H1 (cell line): Measurements from ENCODE around the gene TASP1. TPM values are rescaled to one million over a fixed set of nuclear protein-coding genes. Genes with fewer than 3 reads are reported as not detected.

Experiments used
- CTCF ChIA-PET: fragments of 300-600 bp; sonication (Branson Sonifier 250); formaldehyde crosslinking; loops from one replicate; lab custom pipeline; 2021; ENCODE audit not compliant: partially characterized antibody; lab: Charles Lee
- POLR2A ChIA-PET: fragments of 300-600 bp; sonication (Branson Sonifier 250); formaldehyde crosslinking; loops from one replicate; lab custom pipeline; 2021; ENCODE audit warnings: inconsistent platforms; ENCODE audit not compliant: partially characterized antibody; lab: Charles Lee
- DNase-seq, 2 experiments: peaks; one replicate each; pipeline versions ENCODE4 v3.0.0 to v3.0.0-alpha.2; 2010 to 2022; ENCODE audit warnings: low spot score in 2 of 2, low read depth in 1 of 2, mixed read lengths in 1 of 2
- FAIRE-seq: peaks from 2 replicates; lab custom pipeline; 2011; peaks lifted over from hg19 to GRCh38; lab: Jason Lieb, UNC
- H2AFZ ChIP-seq: 2 replicates; pipeline ENCODE4 v1.8.1; 2012; ENCODE audit warnings: low read length, inconsistent platforms
- H2AK5ac ChIP-seq: 2 replicates; pipeline ENCODE4 v1.6.1; 2013; ENCODE audit warnings: low read depth, low read length
- H2BK120ac ChIP-seq: replicated peaks from 2 replicates; pipeline ENCODE3; 2013; ENCODE audit warnings: low read depth, low read length, inconsistent platforms
- H2BK12ac ChIP-seq: 2 replicates; pipeline ENCODE4 v1.6.1; 2013; ENCODE audit warnings: low read depth, low read length
- H2BK15ac ChIP-seq: 2 replicates; pipeline ENCODE4 v1.6.1; 2013; ENCODE audit warnings: low read length
- H2BK20ac ChIP-seq: 2 replicates; pipeline ENCODE4 v1.6.1; 2013; ENCODE audit warnings: low read length
- H2BK5ac ChIP-seq: 2 replicates; pipeline ENCODE4 v1.6.1; 2013; ENCODE audit warnings: low read depth, low read length
- H3K14ac ChIP-seq: 2 replicates; pipeline ENCODE4 v1.6.1; 2013; ENCODE audit warnings: inconsistent platforms; ENCODE audit not compliant: insufficient read length
- H3K18ac ChIP-seq: 2 replicates; pipeline ENCODE4 v1.6.1; 2013; ENCODE audit warnings: low read length; ENCODE audit errors: extremely low read depth
- H3K23ac ChIP-seq: 2 replicates; pipeline ENCODE4 v1.6.1; 2013; ENCODE audit warnings: inconsistent platforms; ENCODE audit not compliant: insufficient read length
- H3K23me2 ChIP-seq: 2 replicates; pipeline ENCODE4 v1.6.1; 2013; ENCODE audit warnings: low read depth, low read length
- H3K27ac ChIP-seq: 2 replicates; pipeline ENCODE4 v1.6.1; 2011; ENCODE audit warnings: low read depth, low read length, inconsistent platforms
- H3K27me3 ChIP-seq, 4 experiments: replicated peaks in 1 of 4; 1 replicate in 1 of 4; 2 replicates in 3 of 4; pipeline versions ENCODE4 v1.6.1 to v1.8.1; 2011 to 2013; ENCODE audit warnings: low read length in 3 of 4, mild to moderate bottlenecking in 3 of 4, inconsistent platforms in 2 of 4, mixed read lengths in 2 of 4, moderate library complexity in 1 of 4; ENCODE audit not compliant: control insufficient read depth in 3 of 4, insufficient read depth in 3 of 4; ENCODE audit errors: extremely low read depth in 1 of 4
- H3K36me3 ChIP-seq, 4 experiments: 2 replicates each; pipeline versions ENCODE4 v1.6.1 to v1.8.1; 2011 to 2013; ENCODE audit warnings: mild to moderate bottlenecking in 4 of 4, low read length in 3 of 4, moderate library complexity in 2 of 4, control low read depth in 1 of 4, inconsistent platforms in 1 of 4; ENCODE audit not compliant: insufficient read depth in 4 of 4, control insufficient read depth in 2 of 4
- H3K4ac ChIP-seq: replicated peaks from 2 replicates; pipeline ENCODE3; 2013; ENCODE audit warnings: low read length, low read depth, mixed read lengths, inconsistent platforms; ENCODE audit not compliant: insufficient read length
- H3K4me1 ChIP-seq, 4 experiments: replicated peaks in 1 of 4; 1 replicate in 1 of 4; 2 replicates in 3 of 4; pipeline versions ENCODE4 v1.6.1 to v1.8.1; 2011 to 2013; ENCODE audit warnings: low read length in 3 of 4, inconsistent platforms in 2 of 4, mixed read lengths in 1 of 4; ENCODE audit not compliant: insufficient read depth in 4 of 4, control insufficient read depth in 3 of 4
- H3K4me2 ChIP-seq, 2 experiments: 2 replicates each; pipeline versions ENCODE4 v1.6.1 to v1.8.1; 2011 to 2013; ENCODE audit warnings: low read depth in 2 of 2, low read length in 2 of 2, control low read depth in 1 of 2, inconsistent platforms in 1 of 2, mild to moderate bottlenecking in 1 of 2; ENCODE audit not compliant: insufficient read depth in 1 of 2
- H3K4me3 ChIP-seq, 4 experiments: fragments of 200-600, 300-600 bp in 1 of 4; sonication (generic), shearing (Covaris generic), sonication (Bioruptor Twin) in 1 of 4; 2 replicates each; pipeline versions ENCODE4 v1.5.1 to v1.8.1; 2011 to 2016; ENCODE audit warnings: low read length in 4 of 4, low read depth in 3 of 4, control low read depth in 2 of 4, inconsistent platforms in 2 of 4, mild to moderate bottlenecking in 2 of 4, mixed read lengths in 1 of 4, moderate library complexity in 1 of 4; ENCODE audit not compliant: insufficient read depth in 2 of 4; ENCODE audit errors: extremely low read depth in 1 of 4
- H3K56ac ChIP-seq: replicated peaks from 2 replicates; pipeline ENCODE3; 2013; ENCODE audit warnings: low read depth, mild to moderate bottlenecking, mixed read lengths, low read length, inconsistent platforms; ENCODE audit not compliant: insufficient read length
- H3K79me1 ChIP-seq: 2 replicates; pipeline ENCODE4 v1.6.1; 2013; ENCODE audit warnings: low read depth, low read length, control low read depth
- H3K79me2 ChIP-seq, 2 experiments: 2 replicates each; pipeline versions ENCODE4 v1.6.1 to v1.8.1; 2012 to 2013; ENCODE audit warnings: low read length in 2 of 2, mild to moderate bottlenecking in 2 of 2, inconsistent platforms in 1 of 2; ENCODE audit not compliant: insufficient read depth in 2 of 2, control insufficient read depth in 1 of 2
- H3K9ac ChIP-seq, 4 experiments: replicated peaks in 1 of 4; 1 replicate in 1 of 4; 2 replicates in 3 of 4; pipeline versions ENCODE4 v1.6.1 to v1.8.1; 2011 to 2013; ENCODE audit warnings: low read depth in 3 of 4, low read length in 3 of 4, control low read depth in 2 of 4, mild to moderate bottlenecking in 2 of 4, moderate library complexity in 2 of 4, inconsistent platforms in 1 of 4; ENCODE audit errors: extremely low read depth in 1 of 4
- H3K9me3 ChIP-seq, 2 experiments: 2 replicates each; pipeline versions ENCODE4 v1.6.1 to v1.8.1; 2012 to 2013; ENCODE audit warnings: mild to moderate bottlenecking in 2 of 2, moderate library complexity in 2 of 2, control low read depth in 1 of 2, inconsistent platforms in 1 of 2, low read depth in 1 of 2, low read length in 1 of 2, mixed read lengths in 1 of 2; ENCODE audit not compliant: insufficient read depth in 2 of 2
- H4K20me1 ChIP-seq, 2 experiments: replicated peaks in 1 of 2; 2 replicates each; pipeline versions ENCODE3 to v1.8.1; 2011 to 2013; ENCODE audit warnings: inconsistent platforms in 2 of 2, low read length in 2 of 2, mild to moderate bottlenecking in 1 of 2; ENCODE audit not compliant: insufficient read depth in 2 of 2, control insufficient read depth in 1 of 2
- H4K5ac ChIP-seq: 2 replicates; pipeline ENCODE4 v1.6.1; 2013; ENCODE audit warnings: low read length, low read depth, mixed read lengths, inconsistent platforms; ENCODE audit not compliant: insufficient read length
- H4K8ac ChIP-seq: 2 replicates; pipeline ENCODE4 v1.8.0; 2013; ENCODE audit warnings: mild to moderate bottlenecking, moderate library complexity, low read length, inconsistent platforms; ENCODE audit not compliant: insufficient read depth; ENCODE audit errors: extremely low read depth
- H4K91ac ChIP-seq: replicated peaks from 2 replicates; pipeline ENCODE3; 2013; ENCODE audit warnings: low read length, mixed read lengths, inconsistent platforms; ENCODE audit not compliant: insufficient read length
- ATF3 ChIP-seq: IDR thresholded peaks from 2 replicates; pipeline ENCODE4 v1.6.1; 2011; ENCODE audit warnings: low read depth, mild to moderate bottlenecking, low read length; ENCODE audit not compliant: insufficient read depth
- POU5F1 ChIP-seq: IDR thresholded peaks from 2 replicates; pipeline ENCODE4 v1.6.1; 2011; ENCODE audit warnings: low read depth, mild to moderate bottlenecking, low read length, moderate library complexity
- RNF2 ChIP-seq: fragments of 200-900, 300-1000 bp; sonication (generic); IDR thresholded peaks from 2 replicates; pipeline ENCODE4 v1.7.1; 2016; ENCODE audit warnings: borderline replicate concordance, low read depth, mild to moderate bottlenecking, antibody characterized with exemption, low read length; ENCODE audit not compliant: poor library complexity, severe bottlenecking; ENCODE audit errors: missing control alignments
- SP2 ChIP-seq: IDR thresholded peaks from 2 replicates; pipeline ENCODE4 v1.6.1; 2012; ENCODE audit warnings: mild to moderate bottlenecking, low read length, inconsistent platforms
- SRF ChIP-seq: IDR thresholded peaks from 2 replicates; pipeline ENCODE4 v1.6.1; 2011; ENCODE audit warnings: mild to moderate bottlenecking, low read depth, low read length, moderate library complexity
- WGBS, 2 experiments: shearing (Covaris generic) in 1 of 2; methylation state at CpG; one replicate each; pipeline versions ENCODE4 v1.1.6 to v1.1.7; 2013 to 2015; ENCODE audit warnings: low lambda C conversion rate in 2 of 2, mixed read lengths in 2 of 2, inconsistent platforms in 1 of 2, low coverage in 1 of 2, missing lambda C conversion rate in 1 of 2; ENCODE audit not compliant: insufficient replicate concordance in 2 of 2, insufficient coverage in 1 of 2, insufficient read length in 1 of 2; ENCODE audit errors: extremely low coverage in 1 of 2, missing lambda C conversion rate in 1 of 2; 5-methylcytosine and 5-hydroxymethylcytosine counted together
- polyA plus RNA-seq, 7 experiments: library from polyadenylated mRNA; depleted of rRNA in 3 of 7; stranded (reverse) in 5 of 7; unstranded in 2 of 7; fragments of >200 nt in 5 of 7; fragments of 200-250 nt in 2 of 7; gene quantifications; 1 replicate in 5 of 7; 2 replicates in 1 of 7; 4 replicates in 1 of 7; pipeline versions ENCODE4 v1.2.1 to v1.2.3, GENCODE V29; 2011 to 2013; ENCODE audit warnings: missing spikeins in 2 of 7, mixed read lengths in 2 of 7
- total RNA-seq: library from RNA; stranded (reverse); fragmentation: NEBNext Ultra II Directional; extraction: Animal tissue kit (Norgen Biotek cat#: 25700); gene quantifications from 2 replicates; pipeline ENCODE4 v1.2.1, GENCODE V29; 2021

The TASP1 gene
- total and polyA plus RNA-seq, 2 of the 8 experiments (the other 6 are each of a cell fraction or from before 2014, with no cell fraction given): 4.5 to 10.9 TPM

- Histone ChIP-seq H3K4ac (no peak overlapping the region), H2BK5ac (no peak overlapping the region), H3K36me3 (no peaks in the 10 kb centered on the region), H3K9me3 (no peaks in the 10 kb centered on the region), H3K4me1 (no peaks in the 10 kb centered on the region), H2BK12ac (no peak overlapping the region), H4K5ac (no peak overlapping the region), H3K14ac (no peak overlapping the region), H3K23me2 (no peaks in the 10 kb centered on the region), H3K23ac (no peak overlapping the region), H3K56ac (no peak overlapping the region), H3K27ac (no peak overlapping the region), H3K27me3 (no peaks in the 10 kb centered on the region; a peak in 1 of 7 replicates), H2BK15ac (no peak overlapping the region), H4K8ac (no peak overlapping the region), H2AFZ (no peak overlapping the region; the same call in 1 of the 2 replicates), H4K20me1 (no peaks in the 10 kb centered on the region), H2BK120ac (no peak overlapping the region), H3K9ac (no peak overlapping the region), H3K18ac (no peak overlapping the region), H4K91ac (no peak overlapping the region), H2AK5ac (no peak overlapping the region), H3K4me3 (no peak overlapping the region), H2BK20ac (no peak overlapping the region), H3K79me2 (no peaks in the 10 kb centered on the region), H3K79me1 (no peaks in the 10 kb centered on the region), H3K4me2 (no peak overlapping the region)
- DNase-seq: no peak
- ChIA-PET POLR2A (no interaction called here), CTCF (no interaction called here)
- WGBS, 2 experiments: 80% methylated on average over 4 of the region's 4 CpGs; no CpG with 5 or more reads in 1 of the 2 experiments
- TF ChIP-seq POU5F1: no peak
- TF ChIP-seq RNF2: no peak
- TF ChIP-seq SRF: no peak
- no peak for TF ChIP-seq SP2
- no peak for TF ChIP-seq ATF3
- FAIRE-seq: no peak
These were observed 42.8 kb upstream of the TASP1 start for GRCh38 chr20:13681248-13682125.
